GM18861 (cell line): ENCODE measurements around the gene TPH1.
A peak's percentile ranks its signal among the peaks of the same experiment; 100 is the strongest.
"Not testable (repeated sequence)": the region's sequence is repeated elsewhere in the genome, so short reads cannot be mapped to it uniquely, and the experiment has no call there.

Experiments used
- ATAC-seq: cut with Tn5 transposase; IDR thresholded peaks from one replicate; pipeline ENCODE4 v1.9.1; 2021; ENCODE audit not compliant: unreplicated experiment

The TPH1 gene

DNA sequence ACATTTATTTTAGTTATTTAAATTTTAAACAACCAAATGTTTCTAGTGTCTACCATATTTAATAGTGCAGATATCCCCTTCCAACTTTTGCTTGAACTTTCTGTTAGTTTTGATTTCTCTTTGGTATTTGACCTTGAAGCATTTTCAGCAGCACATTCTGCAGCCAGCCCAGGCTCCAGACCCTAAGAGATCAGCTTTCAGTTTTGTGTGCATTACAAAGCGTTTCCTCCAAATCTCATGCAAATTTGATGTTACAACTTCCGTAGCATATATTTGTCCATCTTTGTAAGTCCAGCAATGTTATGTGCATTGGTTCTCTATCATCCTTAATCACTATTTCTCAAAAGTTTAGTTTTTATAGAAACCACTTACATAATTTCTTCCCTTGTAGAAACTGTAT is 18.6 kb downstream of the TPH1 start:
- no peak for ATAC-seq

DNA sequence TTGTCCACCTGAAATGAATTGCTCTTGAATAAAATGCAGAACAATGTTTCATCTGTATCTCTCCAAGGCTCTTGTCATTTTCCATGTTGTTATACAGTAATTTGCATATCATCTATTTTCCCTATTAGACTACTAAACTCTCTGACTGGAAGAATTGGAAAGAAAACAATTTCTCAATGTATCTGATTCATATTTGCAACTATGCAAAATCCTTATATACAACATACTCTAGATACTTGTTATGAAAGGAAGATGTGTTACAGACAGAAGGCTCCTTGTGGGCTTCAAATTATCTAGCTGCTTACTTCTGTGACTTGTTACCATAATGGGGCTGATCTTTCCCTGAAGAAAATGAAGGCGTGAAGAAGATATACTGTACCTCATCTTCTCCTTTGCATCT is 23.6 kb downstream of the TPH1 start:
- no peak for ATAC-seq

DNA sequence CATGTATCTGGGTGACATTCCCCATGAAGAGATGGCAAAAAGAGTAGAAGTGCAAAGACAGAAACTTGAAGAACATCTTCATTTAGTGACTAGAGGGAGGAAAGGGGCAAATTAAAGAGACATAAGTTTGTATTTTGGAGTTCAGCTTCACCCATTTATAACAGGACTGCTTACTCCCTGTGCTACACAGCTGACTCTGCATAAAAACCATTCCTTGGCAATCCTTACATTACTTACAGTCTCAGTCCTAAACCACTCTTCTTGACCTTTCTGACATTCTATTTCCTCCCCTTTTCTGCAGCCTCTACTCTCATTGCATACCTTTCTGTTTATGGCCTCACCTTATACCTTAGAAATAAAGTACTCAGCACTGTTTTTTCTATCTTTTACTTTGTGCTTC is 26.4 kb downstream of the TPH1 start:
- no peak for ATAC-seq

DNA sequence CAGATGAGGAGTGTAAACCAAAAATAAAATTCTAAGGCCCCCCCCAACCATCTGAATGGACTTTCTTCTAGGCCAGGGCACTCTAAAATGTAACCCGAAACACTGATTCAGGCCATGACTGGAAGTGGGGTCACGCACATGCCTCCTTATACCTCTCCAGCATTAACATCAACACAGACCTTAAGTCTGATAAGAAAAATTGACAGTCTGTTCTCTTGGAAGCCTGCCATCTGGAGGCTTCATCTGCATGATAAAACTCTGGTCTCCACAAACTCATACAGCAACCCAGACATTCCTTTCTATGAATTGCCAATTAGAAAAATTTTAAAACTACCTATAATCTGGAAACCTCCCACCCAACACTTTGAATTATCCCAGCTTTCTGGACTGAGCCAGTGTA is 29.3 kb downstream of the TPH1 start:
- ATAC-seq: no peak

DNA sequence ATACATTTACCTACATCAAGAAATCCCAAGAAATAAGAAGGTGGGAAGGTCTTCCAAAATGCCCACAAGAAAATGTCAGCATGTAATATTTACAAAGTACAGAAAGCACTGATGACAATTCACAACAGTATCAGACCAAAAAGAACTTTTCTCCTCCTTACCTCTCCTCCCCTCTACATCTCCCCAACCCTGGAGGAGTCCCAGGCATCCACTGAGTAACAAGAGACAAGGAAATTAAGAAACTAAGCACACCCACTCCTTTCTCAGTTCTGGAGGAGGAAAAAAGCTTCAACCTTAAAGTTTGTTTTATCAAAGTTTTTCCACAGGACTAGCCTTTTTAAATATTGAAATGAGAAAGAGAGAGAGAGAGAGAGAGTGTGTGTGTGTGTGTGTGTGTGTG is 31.2 kb downstream of the TPH1 start:
- ATAC-seq: no peak

DNA sequence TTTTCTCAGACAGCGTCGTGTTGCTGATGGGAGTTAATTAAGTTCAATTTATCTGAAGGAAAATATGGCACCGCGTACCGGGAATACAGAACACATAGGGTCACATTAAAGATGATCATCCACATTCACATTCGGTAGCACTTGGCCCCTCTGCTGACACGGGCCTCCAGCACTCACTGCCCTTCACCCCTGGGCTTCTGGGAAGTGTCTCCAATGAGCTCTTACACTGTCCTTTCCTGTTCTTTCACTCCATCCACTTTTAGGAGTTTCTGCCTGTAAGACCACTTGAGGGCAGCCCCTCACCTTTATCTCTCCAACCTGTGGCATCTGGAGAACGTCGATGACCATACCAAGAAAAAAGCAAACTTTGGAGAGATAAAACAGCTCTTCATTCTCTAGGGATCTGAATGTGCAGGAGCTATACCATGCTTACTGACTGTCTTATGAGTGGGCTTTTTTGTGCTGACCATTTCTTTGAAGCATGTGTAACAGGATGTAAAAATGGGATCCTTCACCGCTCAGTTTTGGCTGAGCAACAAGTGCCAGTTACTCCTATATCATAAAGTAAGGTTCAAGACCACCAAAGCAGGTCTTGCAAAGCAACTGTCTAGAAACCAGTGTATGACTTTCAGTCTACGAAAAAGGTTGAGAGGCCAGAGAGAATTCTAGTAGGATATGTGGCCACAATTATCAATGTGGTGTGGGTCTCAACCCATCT is 32.1 kb downstream of the TPH1 start:
- ATAC-seq: no peak

DNA sequence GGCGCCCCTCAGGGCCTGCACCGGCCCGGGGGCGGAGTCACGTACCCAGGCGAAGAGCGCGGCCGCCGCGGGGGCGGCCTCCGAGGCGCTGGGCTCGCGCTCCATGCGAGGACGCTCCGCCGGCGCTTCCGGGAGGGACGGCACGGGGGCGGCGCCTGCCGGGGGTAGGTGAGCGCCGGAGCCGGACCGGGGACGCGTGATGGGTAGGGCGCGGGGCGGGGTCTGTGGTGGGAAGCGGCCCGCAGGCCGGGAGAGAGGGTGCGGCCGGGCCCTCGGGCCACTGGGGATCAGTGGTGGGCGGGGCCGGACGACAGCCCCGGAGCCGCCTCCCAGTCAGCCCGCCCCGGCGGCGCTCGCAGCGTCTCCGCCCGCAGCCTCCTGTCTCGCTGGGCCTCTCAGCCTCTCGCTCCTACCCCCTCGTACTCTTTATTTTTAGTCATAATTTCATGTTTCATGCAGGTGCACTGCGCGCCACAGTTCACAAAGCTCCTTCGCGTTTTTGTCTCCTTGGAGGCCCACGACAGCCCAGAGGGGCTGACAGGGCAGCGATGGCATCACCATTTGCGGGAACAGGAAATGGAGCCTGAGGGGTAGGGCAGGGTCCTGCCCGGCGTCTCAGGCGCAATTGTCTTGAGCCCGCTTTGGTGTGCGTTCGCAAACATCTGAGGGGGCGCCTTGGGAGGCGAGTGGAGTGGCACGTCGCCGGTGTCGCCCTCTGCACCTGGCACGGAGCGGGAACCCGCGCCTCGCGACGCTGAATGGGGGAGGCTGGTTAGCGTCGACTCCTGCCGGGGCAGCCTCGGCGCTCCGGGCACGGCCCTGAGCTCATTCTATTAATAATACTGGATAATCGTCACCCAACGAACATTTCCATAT is 32.9 kb downstream of the TPH1 start, which contains the start of gene SERGEF:
SERGEF (minus strand) TSS at position 142 of the 876 bp plus-strand sequence; CDS start at position 105, 37 bp downstream.
- peak; percentile 85 for ATAC-seq

DNA sequence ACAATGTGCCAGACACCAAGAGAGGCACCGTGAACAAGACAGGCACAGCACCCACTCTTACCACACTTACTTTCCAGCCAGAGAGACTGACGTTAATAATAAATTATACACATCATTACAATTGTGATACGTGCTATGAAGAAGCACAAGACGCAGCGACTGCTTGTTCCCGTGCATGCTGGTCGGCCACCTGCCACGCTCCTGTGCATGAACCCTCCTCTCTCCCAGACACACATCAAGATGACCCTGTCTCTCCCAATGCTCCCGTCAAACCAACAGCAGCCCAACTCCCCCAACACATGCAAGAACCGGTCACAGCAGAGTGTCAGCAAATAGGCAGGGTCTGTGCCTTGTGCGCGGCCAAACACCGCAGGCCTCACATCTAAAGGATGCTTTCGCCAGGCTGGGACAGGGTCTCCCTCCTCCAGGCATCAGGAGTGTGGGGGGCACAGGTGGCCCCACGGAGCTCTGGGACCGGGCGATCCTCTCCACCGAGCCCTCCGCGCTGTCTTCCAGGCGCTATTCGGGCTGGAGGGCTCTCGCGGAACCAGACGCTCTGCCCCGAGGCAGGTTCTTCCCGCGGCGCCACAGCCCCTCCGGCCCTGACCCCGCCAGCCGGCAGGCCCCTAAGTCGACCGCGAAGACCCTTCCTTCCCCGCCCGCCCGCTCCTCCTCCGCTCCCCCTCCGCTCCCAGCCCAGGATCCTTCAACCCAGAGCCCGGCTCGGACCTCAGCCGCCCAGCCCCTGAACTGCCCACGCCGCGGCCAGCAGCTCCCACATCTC is 33.8 kb downstream of the TPH1 start:
- no peak for ATAC-seq

DNA sequence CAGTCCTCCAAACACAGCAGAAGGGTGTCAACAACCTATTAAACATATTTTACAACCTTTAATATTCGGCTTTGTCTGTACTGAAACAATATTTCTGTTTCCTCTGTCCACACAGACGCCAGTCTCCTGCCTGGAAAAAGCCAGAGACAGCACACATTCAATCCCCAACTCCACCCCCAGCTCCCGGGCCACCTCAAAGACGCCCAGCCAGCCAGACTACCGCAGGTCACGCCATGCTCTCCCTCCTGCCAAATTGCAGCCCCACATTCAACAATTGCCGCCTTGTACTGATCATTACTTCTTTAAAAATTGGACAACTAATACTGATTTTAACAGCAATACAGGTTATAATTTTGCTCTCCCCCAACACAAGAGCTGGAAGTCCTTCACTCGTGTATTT is 34.4 kb downstream of the TPH1 start:
- ATAC-seq: no peak

DNA sequence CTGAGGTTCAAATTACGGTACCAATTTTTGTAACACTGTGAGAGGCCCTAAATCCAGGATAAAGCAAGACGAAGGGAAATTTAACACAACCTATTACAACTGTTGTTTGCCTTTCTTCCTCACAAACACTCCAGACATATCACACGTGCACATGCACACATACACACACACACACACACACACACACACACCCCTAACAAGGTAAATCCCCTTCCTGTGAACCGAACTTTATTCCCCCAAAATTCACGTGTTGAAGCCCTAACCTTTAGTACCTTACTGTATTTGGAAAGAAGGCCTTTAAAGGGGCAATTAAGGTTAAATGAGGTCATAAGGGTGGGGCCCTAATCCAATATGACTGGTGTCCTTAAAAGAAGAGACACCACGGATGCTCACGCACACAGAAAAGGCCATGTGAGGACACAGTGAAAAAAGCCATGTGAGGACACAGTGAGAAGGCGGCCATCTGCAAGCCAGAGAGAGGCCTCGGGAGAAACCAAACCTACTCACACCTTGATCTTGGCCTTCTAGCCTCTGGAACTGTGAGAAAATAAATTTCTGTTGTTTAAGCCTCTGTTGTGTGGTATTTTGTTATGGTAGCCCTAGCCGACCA is 35.0 kb downstream of the TPH1 start:
- ATAC-seq: no peak

DNA sequence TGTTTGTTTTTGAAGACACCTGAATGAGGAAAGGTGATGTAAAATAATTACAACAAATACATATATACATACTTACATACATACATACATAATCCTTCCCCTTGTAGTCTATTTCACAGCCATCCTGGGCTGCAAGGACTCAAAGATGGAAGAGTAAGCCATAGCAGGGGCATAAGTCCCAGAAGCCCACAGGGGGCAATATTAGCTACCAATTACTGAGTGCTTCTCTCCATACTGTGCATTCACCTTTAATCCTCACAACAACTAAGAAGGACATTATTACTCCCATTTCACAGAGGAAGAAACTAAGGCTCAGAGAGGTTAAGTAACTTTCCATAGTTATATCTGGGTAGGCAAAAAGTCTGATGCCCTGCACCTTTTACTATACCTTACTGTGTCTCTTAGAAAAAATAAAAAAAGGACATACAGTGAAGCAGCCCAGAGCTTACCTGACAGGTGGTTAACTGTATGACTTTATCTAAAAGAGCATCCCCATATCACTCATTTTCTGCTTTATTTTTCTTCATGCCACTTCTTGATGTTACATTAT is 35.9 kb downstream of the TPH1 start:
- no peak for ATAC-seq

DNA sequence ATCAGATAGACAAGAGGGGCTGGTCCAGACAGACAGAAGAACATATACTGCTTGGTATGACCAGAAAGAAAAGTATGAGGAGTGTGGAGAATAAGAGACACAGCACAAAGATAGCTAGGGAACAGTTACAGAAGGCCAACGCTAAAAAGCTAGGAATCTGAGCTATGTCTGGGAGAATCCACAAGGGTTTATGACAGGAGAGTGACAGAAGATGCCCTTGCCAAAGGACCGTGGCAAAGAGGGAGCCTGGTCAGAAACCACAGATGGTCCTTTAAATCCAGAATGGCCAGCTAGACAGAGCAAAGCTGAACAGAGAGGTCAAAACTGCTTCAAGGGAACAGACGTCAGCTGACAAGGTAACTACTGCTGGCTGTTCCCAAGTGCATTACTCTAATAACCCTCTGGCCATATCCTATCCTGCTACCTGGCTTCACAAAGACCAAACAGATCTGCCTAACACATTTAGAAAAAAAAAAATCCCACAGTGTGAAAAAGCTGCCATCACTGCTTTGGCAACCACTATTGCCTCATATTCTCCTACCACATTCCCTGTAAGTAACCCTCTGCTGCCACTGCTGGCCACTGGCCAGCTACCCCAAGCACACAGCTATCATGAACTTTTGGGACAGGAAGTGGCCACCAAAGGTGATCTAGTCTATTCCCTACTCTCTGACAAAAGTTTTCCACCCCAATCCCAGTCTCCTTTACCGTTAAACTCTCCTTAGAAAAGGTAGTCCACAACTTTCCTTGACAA is 40.5 kb downstream of the TPH1 start:
- no peak for ATAC-seq

DNA sequence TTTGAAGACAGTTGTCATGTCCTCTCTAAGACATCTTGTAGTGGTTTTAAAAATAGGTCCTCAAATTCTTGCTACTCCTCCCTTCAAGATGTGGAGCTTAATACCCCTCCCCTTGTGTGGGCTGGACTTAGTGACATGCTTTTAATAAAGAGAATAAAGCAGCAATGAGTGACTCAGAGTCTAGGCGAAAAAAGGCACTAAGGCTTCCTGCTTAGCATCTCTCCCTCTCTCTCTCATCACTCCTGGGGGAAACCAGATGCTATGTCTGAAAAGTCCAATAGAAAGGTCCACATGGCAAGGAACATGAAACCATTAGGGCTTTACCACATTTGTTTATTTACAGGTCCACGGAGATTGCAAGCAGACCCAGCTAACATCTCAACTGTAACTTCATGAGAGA is 44.9 kb downstream of the TPH1 start:
- ATAC-seq: peak; percentile 14

DNA sequence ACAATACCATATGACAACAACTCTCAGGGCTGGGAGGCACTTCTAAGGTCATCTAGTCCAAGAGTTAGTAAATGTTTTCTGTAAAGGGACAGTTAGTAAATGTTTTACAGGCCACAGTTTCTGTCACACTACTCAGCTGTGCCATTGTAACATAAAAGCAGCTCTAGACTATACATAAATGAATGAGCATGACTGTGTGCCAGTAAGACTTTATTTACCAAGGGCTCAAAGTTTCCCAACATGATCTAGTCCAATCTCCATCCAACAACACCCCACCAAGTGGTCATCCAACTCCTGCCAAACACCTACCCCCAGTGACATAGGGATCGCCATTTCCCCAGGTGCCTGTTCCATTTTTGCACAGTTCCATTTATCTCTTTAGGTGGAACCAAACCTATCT is 45.3 kb downstream of the TPH1 start:
- ATAC-seq: peak; percentile 97

DNA sequence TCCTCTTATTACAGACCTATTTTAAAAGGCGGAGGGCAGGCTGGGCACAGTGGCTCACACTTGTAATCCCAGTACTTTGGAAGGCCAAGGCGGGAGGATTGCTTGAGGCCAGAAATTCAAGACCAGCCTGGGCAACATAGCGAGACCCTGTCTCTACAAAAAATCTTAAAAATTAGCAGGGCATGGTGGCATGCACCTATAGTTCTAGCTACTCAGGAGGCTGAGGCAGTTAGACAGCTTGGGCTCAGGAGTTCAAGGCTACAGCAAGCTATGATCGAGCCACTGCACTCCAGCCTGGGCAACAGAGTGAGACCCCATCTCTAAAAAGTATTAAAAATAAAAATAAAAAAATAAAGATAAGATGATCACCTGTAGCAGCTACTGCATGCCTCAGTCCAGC is 45.9 kb downstream of the TPH1 start:
- ATAC-seq: not testable (repeated sequence)
